Measurements from ENCODE around the gene TCF12. TPM values are rescaled to one million over a fixed set of nuclear protein-coding genes. Genes with fewer than 3 reads are reported as not detected.
A peak's percentile ranks its signal among the peaks of the same experiment; 100 is the strongest.

The TCF12 gene
- total RNA-seq, 1 donor from 2014 or later = 68.9 TPM

GRCh38 chr15:57027596-57027995, 109.2 kb downstream of the TCF12 start:
- no peak overlapping the region for H3K4me3 ChIP-seq (ENCODE audit: low read depth, low read length)
- TF ChIP-seq CTCF (conservative IDR thresholded peaks at IDR 0.05; ENCODE audit: low read depth, low read length) = no peak

GRCh38 chr15:57028176-57028575, 109.7 kb downstream of the TCF12 start:
- no peak overlapping the region for H3K4me3 ChIP-seq (ENCODE audit: low read depth, low read length)
- no peak for TF ChIP-seq CTCF (conservative IDR thresholded peaks at IDR 0.05; ENCODE audit: low read depth, low read length)

More at GRCh38 chr15:57027596-57027995, 109.2 kb downstream of the TCF12 start:
- DNase-seq (ENCODE audit: low read depth) = no peak

GRCh38 chr15:57030011-57030410, 111.6 kb downstream of the TCF12 start:
- H3K4me3 ChIP-seq (ENCODE audit: low read depth, low read length) = no peak overlapping the region
- TF ChIP-seq CTCF (conservative IDR thresholded peaks at IDR 0.05; ENCODE audit: low read depth, low read length) = no peak
- DNase-seq (ENCODE audit: low read depth) = no peak

More at GRCh38 chr15:57028176-57028575, 109.7 kb downstream of the TCF12 start:
- DNase-seq (ENCODE audit: low read depth) = no peak

GRCh38 chr15:57031082-57031481, 112.6 kb downstream of the TCF12 start:
- no peak overlapping the region for H3K4me3 ChIP-seq (ENCODE audit: low read depth, low read length)
- DNase-seq (ENCODE audit: low read depth) = no peak
- no peak for TF ChIP-seq CTCF (conservative IDR thresholded peaks at IDR 0.05; ENCODE audit: low read depth, low read length)

- no peak overlapping the region for H3K4me3 ChIP-seq (ENCODE audit: low read depth, low read length)
- TF ChIP-seq CTCF (conservative IDR thresholded peaks at IDR 0.05; ENCODE audit: low read depth, low read length) = no peak
- peak; percentile 37 for DNase-seq (ENCODE audit: low read depth)
Measured at GRCh38 chr15:57031605-57032004, 113.2 kb downstream of the TCF12 start.

GRCh38 chr15:57032338-57032737, 113.9 kb downstream of the TCF12 start:
- H3K4me3 ChIP-seq (ENCODE audit: low read depth, low read length) = no peak overlapping the region
- DNase-seq (ENCODE audit: low read depth) = no peak
- no peak for TF ChIP-seq CTCF (conservative IDR thresholded peaks at IDR 0.05; ENCODE audit: low read depth, low read length)

- no peak overlapping the region for H3K4me3 ChIP-seq (ENCODE audit: low read depth, low read length)
- no peak for TF ChIP-seq CTCF (conservative IDR thresholded peaks at IDR 0.05; ENCODE audit: low read depth, low read length)
- no peak for DNase-seq (ENCODE audit: low read depth)
Measured at GRCh38 chr15:57033715-57034439, 115.4 kb downstream of the TCF12 start.
